DOHH2 (cell line): ENCODE measurements around the gene AGK.

Source experiments
- H3F3A ChIP-seq: fragments of 200-600 bp; sonication (generic), shearing (Covaris generic); 2 replicates; pipeline ENCODE4 v1.6.0; 2016; ENCODE audit warnings: antibody characterized with exemption, mild to moderate bottlenecking; ENCODE audit not compliant: control insufficient read depth, insufficient read depth
- H3K27ac ChIP-seq: fragments of 200-600 bp; sonication (generic); 2 replicates; pipeline ENCODE4 v1.5.1; 2014; ENCODE audit warnings: low read depth, mild to moderate bottlenecking, low read length, moderate library complexity
- H3K27me3 ChIP-seq: fragments of 200-600 bp; sonication (generic); 2 replicates; pipeline ENCODE4 v1.6.1; 2014; ENCODE audit warnings: mild to moderate bottlenecking, low read length, mixed read lengths; ENCODE audit not compliant: control insufficient read depth
- H3K36me3 ChIP-seq: fragments of 200-600 bp; sonication (generic); 2 replicates; pipeline ENCODE4 v1.6.1; 2014; ENCODE audit warnings: mild to moderate bottlenecking, low read length, moderate library complexity, mixed read lengths; ENCODE audit not compliant: control insufficient read depth
- H3K4me1 ChIP-seq: fragments of 200-600 bp; sonication (generic); 2 replicates; pipeline ENCODE4 v1.6.1; 2014; ENCODE audit warnings: mild to moderate bottlenecking, low read length, mixed read lengths; ENCODE audit not compliant: control insufficient read depth
- H3K4me2 ChIP-seq: fragments of 200-600 bp; sonication (generic); 2 replicates; pipeline ENCODE4 v1.6.0; 2014; ENCODE audit warnings: mild to moderate bottlenecking, low read length, moderate library complexity
- H3K4me3 ChIP-seq: fragments of 200-600 bp; sonication (generic); 2 replicates; pipeline ENCODE4 v1.5.1; 2014; ENCODE audit warnings: mild to moderate bottlenecking, low read length, mixed read lengths
- H3K79me2 ChIP-seq: fragments of 200-600 bp; sonication (generic); 2 replicates; pipeline ENCODE4 v1.6.1; 2014; ENCODE audit warnings: mild to moderate bottlenecking, low read length, mixed read lengths; ENCODE audit not compliant: control insufficient read depth
- H3K9me2 ChIP-seq: fragments of 200-600 bp; sonication (generic); replicated peaks from 2 replicates; pipeline ENCODE4 v1.6.1; 2014; ENCODE audit warnings: mild to moderate bottlenecking, low read length, mixed read lengths; ENCODE audit not compliant: control insufficient read depth
- H3K9me3 ChIP-seq: fragments of 200-600 bp; sonication (generic); 2 replicates; pipeline ENCODE4 v1.6.1; 2014; ENCODE audit warnings: antibody characterized with exemption, low read length, mixed read lengths; ENCODE audit not compliant: control insufficient read depth, insufficient read depth
- H4K20me1 ChIP-seq: fragments of 200-600 bp; sonication (generic); 2 replicates; pipeline ENCODE4 v1.6.0; 2014; ENCODE audit warnings: low read depth, mild to moderate bottlenecking, antibody characterized with exemption, low read length, moderate library complexity; ENCODE audit not compliant: control insufficient read depth, insufficient read depth
- CTCF ChIP-seq: fragments of 200-600 bp; sonication (generic); IDR thresholded peaks from one replicate; pipeline ENCODE4 v1.5.1; 2014; ENCODE audit warnings: antibody characterized with exemption, mild to moderate bottlenecking, low read depth, low read length; ENCODE audit not compliant: poor library complexity, severe bottlenecking
- EZH2phosphoT487 ChIP-seq: fragments of 200-600 bp; sonication (generic); IDR thresholded peaks from 2 replicates; pipeline ENCODE4 v1.6.1; 2017; ENCODE audit warnings: borderline replicate concordance, mild to moderate bottlenecking, antibody characterized with exemption, low read length, moderate library complexity, mixed read lengths

AGK gene

DNA sequence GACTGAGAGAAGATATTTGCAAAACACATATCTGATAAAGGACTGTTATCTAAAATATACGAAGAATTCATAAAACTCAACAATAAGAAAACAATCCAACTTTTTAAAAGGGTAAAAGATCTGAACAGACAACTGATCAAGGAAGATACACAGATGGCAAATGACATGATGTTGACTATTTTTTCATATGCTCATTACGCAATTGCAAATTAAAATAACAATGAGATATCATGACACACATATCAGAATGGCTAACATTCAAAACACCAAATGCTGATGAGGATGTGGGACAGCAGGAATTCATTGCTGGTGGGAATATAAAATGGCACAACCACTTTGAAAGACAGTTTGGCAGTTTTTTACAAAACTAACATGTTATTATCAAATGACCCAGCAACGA lies 141.9 kb downstream of the AGK start:
- Histone ChIP-seq H3K27ac (no peak overlapping the region), H3K9me2 (no peaks in the 10 kb centered on the region), H3K27me3 (peaks cover 16% of the 10 kb centered on the region), H3K36me3 (no peaks in the 10 kb centered on the region), H3K9me3 (no peaks in the 10 kb centered on the region), H4K20me1 (no peaks in the 10 kb centered on the region), H3K4me1 (peaks cover 8% of the 10 kb centered on the region; the same call in 1 of the 2 replicates), H3K79me2 (no peaks in the 10 kb centered on the region), H3F3A (no peaks in the 10 kb centered on the region), H3K4me2 (no peak overlapping the region), H3K4me3 (no peak overlapping the region)
- TF ChIP-seq EZH2phosphoT487 (no peak), CTCF (no peak)

- Histone ChIP-seq H3K4me3 (no peak overlapping the region), H3K79me2 (no peaks in the 10 kb centered on the region), H3F3A (no peaks in the 10 kb centered on the region), H3K9me2 (no peaks in the 10 kb centered on the region), H3K36me3 (no peaks in the 10 kb centered on the region), H4K20me1 (no peaks in the 10 kb centered on the region), H3K9me3 (no peaks in the 10 kb centered on the region), H3K4me1 (peaks cover 34% of the 10 kb centered on the region), H3K27me3 (peaks cover 36% of the 10 kb centered on the region), H3K27ac (no peak overlapping the region), H3K4me2 (no peak overlapping the region)
- TF ChIP-seq EZH2phosphoT487 (no peak), CTCF (no peak)
These were observed 144.6 kb downstream of the AGK start for GRCh38 chr7:141695803-141696289.

DNA sequence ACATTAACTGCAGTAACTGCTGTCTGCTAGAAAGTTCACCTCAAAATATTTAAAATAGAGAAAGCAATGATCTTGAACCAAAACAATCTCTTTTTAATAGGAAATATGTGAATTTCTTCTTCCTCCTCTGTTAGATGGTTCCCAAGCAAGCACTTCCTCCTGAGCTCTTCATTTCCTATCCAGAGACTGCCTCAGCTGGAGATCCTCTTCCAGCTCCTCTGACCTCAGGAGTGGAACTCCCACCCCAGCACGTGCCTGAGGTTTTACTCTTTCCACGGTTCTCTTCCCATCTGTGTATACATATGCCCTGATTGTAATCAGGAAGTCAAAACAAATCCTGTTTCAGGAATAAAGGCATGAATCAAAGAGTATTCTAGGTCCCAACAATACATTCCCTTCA lies 145.1 kb downstream of the AGK start:
- Histone ChIP-seq H3K27me3 (peaks cover 34% of the 10 kb centered on the region), H3K27ac (no peak overlapping the region), H4K20me1 (no peaks in the 10 kb centered on the region), H3K79me2 (no peaks in the 10 kb centered on the region), H3K4me2 (no peak overlapping the region), H3K9me2 (no peaks in the 10 kb centered on the region), H3K4me1 (peaks cover 37% of the 10 kb centered on the region), H3K36me3 (no peaks in the 10 kb centered on the region), H3F3A (no peaks in the 10 kb centered on the region), H3K4me3 (no peak overlapping the region), H3K9me3 (no peaks in the 10 kb centered on the region)
- TF ChIP-seq EZH2phosphoT487 (no peak), CTCF (no peak)
